ENCODE measurements around the gene AOAH. TPM values are rescaled to one million over a fixed set of nuclear protein-coding genes. Genes with fewer than 3 reads are reported as not detected.
"Not testable (repeated sequence)": the region's sequence is repeated elsewhere in the genome, so short reads cannot be mapped to it uniquely, and the experiment has no call there.

AOAH gene
- total RNA-seq, 1 experiment from 2014 or later, result not detected

- BruUV-seq (replicated peaks), result no TSS peak
- Mint-ChIP-seq H3K27ac (ENCODE audit: unreplicated experiment) (no peak overlapping the region), H3K27me3 (ENCODE audit: insufficient read depth, unreplicated experiment) (no peaks in the 10 kb centered on the region), H3K9me3 (ENCODE audit: unreplicated experiment) (peaks cover 6% of the 10 kb centered on the region), H3K36me3 (ENCODE audit: insufficient read depth, unreplicated experiment) (peaks cover 6% of the 10 kb centered on the region), H3K4me1 (ENCODE audit: low read depth, unreplicated experiment) (peaks cover 9% of the 10 kb centered on the region), H3K4me3 (ENCODE audit: unreplicated experiment) (no peak overlapping the region)
- no peaks in the 10 kb centered on the region for H3K36me3 ChIP-seq (ENCODE audit: control insufficient read depth, insufficient read depth, low read length)
- H3K4me3 ChIP-seq (ENCODE audit: low read depth, low read length), result no peak overlapping the region
- POLR2A ChIA-PET, result no interaction called here
- intact Hi-C loops (cut with micrococcal nuclease; ENCODE audit: unreplicated experiment), result no loop called here
- no peak for DNase-seq
- H3K9me3 ChIP-seq, result no peaks in the 10 kb centered on the region
- no peaks in the 10 kb centered on the region for H3K4me1 ChIP-seq
- no peaks in the 10 kb centered on the region; the same call in 1 of the 2 replicates for H3K27me3 ChIP-seq (replicated peaks; ENCODE audit: control insufficient read depth, insufficient read depth, low read length)
- TF ChIP-seq, protein P1, sequence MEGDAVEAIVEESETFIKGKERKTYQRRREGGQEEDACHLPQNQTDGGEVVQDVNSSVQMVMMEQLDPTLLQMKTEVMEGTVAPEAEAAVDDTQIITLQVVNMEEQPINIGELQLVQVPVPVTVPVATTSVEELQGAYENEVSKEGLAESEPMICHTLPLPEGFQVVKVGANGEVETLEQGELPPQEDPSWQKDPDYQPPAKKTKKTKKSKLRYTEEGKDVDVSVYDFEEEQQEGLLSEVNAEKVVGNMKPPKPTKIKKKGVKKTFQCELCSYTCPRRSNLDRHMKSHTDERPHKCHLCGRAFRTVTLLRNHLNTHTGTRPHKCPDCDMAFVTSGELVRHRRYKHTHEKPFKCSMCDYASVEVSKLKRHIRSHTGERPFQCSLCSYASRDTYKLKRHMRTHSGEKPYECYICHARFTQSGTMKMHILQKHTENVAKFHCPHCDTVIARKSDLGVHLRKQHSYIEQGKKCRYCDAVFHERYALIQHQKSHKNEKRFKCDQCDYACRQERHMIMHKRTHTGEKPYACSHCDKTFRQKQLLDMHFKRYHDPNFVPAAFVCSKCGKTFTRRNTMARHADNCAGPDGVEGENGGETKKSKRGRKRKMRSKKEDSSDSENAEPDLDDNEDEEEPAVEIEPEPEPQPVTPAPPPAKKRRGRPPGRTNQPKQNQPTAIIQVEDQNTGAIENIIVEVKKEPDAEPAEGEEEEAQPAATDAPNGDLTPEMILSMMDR (IDR thresholded peaks at IDR 0.05; ENCODE audit: insufficient read depth in 1 of 2, low read depth in 1 of 2, low read length in 1 of 2, severe bottlenecking in 1 of 2, unreplicated experiment in 1 of 2), result no peak
- CTCF ChIA-PET, result interaction anchor here (1.2 kb wide), 1 partner anchor 20 kb away, joined by 3 read pairs; no protein-coding TSS in a partner anchor
Observed at GRCh38 chr7:36650766-36651312, 73.5 kb downstream of the AOAH start.

GRCh38 chr7:36650320-36650719 is 74.0 kb downstream of the AOAH start:
- H3K36me3 ChIP-seq (ENCODE audit: control insufficient read depth, insufficient read depth, low read length), result no peaks in the 10 kb centered on the region
- H3K27ac Mint-ChIP-seq (ENCODE audit: unreplicated experiment), result no peak overlapping the region
- peaks cover 6% of the 10 kb centered on the region for H3K4me1 Mint-ChIP-seq (ENCODE audit: low read depth, unreplicated experiment)
- CTCF ChIA-PET, result interaction anchor here (0.6 kb wide), 1 partner anchor 215 kb away, joined by 6 read pairs; no protein-coding TSS in a partner anchor
- BruUV-seq (replicated peaks), result no TSS peak
- POLR2A ChIA-PET, result no interaction called here
- no peak for DNase-seq
- H3K27me3 ChIP-seq (replicated peaks; ENCODE audit: control insufficient read depth, insufficient read depth, low read length), result no peaks in the 10 kb centered on the region; the same call in 1 of the 2 replicates
- intact Hi-C loops (cut with micrococcal nuclease; ENCODE audit: unreplicated experiment), result no loop called here
- no peak overlapping the region for H3K4me3 Mint-ChIP-seq (ENCODE audit: unreplicated experiment)
- H3K9me3 Mint-ChIP-seq (ENCODE audit: unreplicated experiment), result peaks cover 3% of the 10 kb centered on the region
- no peaks in the 10 kb centered on the region for H3K27me3 Mint-ChIP-seq (ENCODE audit: insufficient read depth, unreplicated experiment)
- H3K4me3 ChIP-seq (ENCODE audit: low read depth, low read length), result no peak overlapping the region
- TF ChIP-seq, protein P1 (IDR thresholded peaks at IDR 0.05; ENCODE audit: insufficient read depth in 1 of 2, low read depth in 1 of 2, low read length in 1 of 2, severe bottlenecking in 1 of 2, unreplicated experiment in 1 of 2), result no peak
- H3K9me3 ChIP-seq, result no peaks in the 10 kb centered on the region
- H3K36me3 Mint-ChIP-seq (ENCODE audit: insufficient read depth, unreplicated experiment), result peaks cover 5% of the 10 kb centered on the region
- no peaks in the 10 kb centered on the region for H3K4me1 ChIP-seq

GRCh38 chr7:36649319-36649718 is 75.0 kb downstream of the AOAH start:
- intact Hi-C loops (cut with micrococcal nuclease; ENCODE audit: unreplicated experiment); CTCF ChIA-PET; H3K4me3 Mint-ChIP-seq (ENCODE audit: unreplicated experiment); POLR2A ChIA-PET; H3K36me3 ChIP-seq (ENCODE audit: control insufficient read depth, insufficient read depth, low read length); H3K4me1 Mint-ChIP-seq (ENCODE audit: low read depth, unreplicated experiment); H3K4me3 ChIP-seq (ENCODE audit: low read depth, low read length); BruUV-seq (replicated peaks); H3K9me3 ChIP-seq; H3K27me3 ChIP-seq (replicated peaks; ENCODE audit: control insufficient read depth, insufficient read depth, low read length); H3K27ac Mint-ChIP-seq (ENCODE audit: unreplicated experiment); DNase-seq; H3K4me1 ChIP-seq; H3K36me3 Mint-ChIP-seq (ENCODE audit: insufficient read depth, unreplicated experiment); H3K27me3 Mint-ChIP-seq (ENCODE audit: insufficient read depth, unreplicated experiment); H3K9me3 Mint-ChIP-seq (ENCODE audit: unreplicated experiment): not testable (repeated sequence)

Data from Caco-2 (cell line).